ENCODE measurements around the gene ARHGEF5.
"Not testable (repeated sequence)": the region's sequence is repeated elsewhere in the genome, so short reads cannot be mapped to it uniquely, and the experiment has no call there.

ARHGEF5 gene

GRCh38 chr7:144355176-144355822 lies at the start of gene ARHGEF5:
TSS of gene ARHGEF5 (plus strand) at chr7:144355402. CDS start at chr7:144362670, 7,268 bp downstream.
- DNase-seq = not testable (repeated sequence)

- not testable (repeated sequence) for DNase-seq
Observed at GRCh38 chr7:144309702-144310101, 45.5 kb upstream of the ARHGEF5 start.

- not testable (repeated sequence) for DNase-seq
Observed at GRCh38 chr7:144311218-144311617, 44.0 kb upstream of the ARHGEF5 start.

GRCh38 chr7:144311872-144312469 lies 43.2 kb upstream of the ARHGEF5 start, which contains the start of gene OR2A1:
TSS of gene OR2A1 (plus strand) at chr7:144312419. CDS start at chr7:144318125, 5,706 bp downstream.
- DNase-seq = not testable (repeated sequence)

GRCh38 chr7:144317537-144317936 lies 37.7 kb upstream of the ARHGEF5 start:
- DNase-seq = not testable (repeated sequence)

- not testable (repeated sequence) for DNase-seq
Observed at GRCh38 chr7:144319547-144319946, 35.7 kb upstream of the ARHGEF5 start.

- DNase-seq = not testable (repeated sequence)
Observed at GRCh38 chr7:144321677-144322206, 33.5 kb upstream of the ARHGEF5 start.

- not testable (repeated sequence) for DNase-seq
Observed at GRCh38 chr7:144323359-144323758, 31.8 kb upstream of the ARHGEF5 start.

GRCh38 chr7:144325868-144326267 lies 29.3 kb upstream of the ARHGEF5 start:
- not testable (repeated sequence) for DNase-seq

GRCh38 chr7:144330044-144330443 lies 25.2 kb upstream of the ARHGEF5 start:
- not testable (repeated sequence) for DNase-seq

- not testable (repeated sequence) for DNase-seq
Observed at GRCh38 chr7:144331221-144331995, 23.8 kb upstream of the ARHGEF5 start.

GRCh38 chr7:144331996-144332288 lies 23.3 kb upstream of the ARHGEF5 start:
- not testable (repeated sequence) for DNase-seq

GRCh38 chr7:144348625-144349024 lies 6.6 kb upstream of the ARHGEF5 start:
- DNase-seq = not testable (repeated sequence)

- not testable (repeated sequence) for DNase-seq
Observed at GRCh38 chr7:144351667-144352066, 3.5 kb upstream of the ARHGEF5 start.

- not testable (repeated sequence) for DNase-seq
Observed at GRCh38 chr7:144356185-144356584, 983 bp downstream of the ARHGEF5 start.

- not testable (repeated sequence) for DNase-seq
Observed at GRCh38 chr7:144356860-144357259, 1.7 kb downstream of the ARHGEF5 start.

- not testable (repeated sequence) for DNase-seq
Observed at GRCh38 chr7:144362061-144362460, 6.9 kb downstream of the ARHGEF5 start.

- not testable (repeated sequence) for DNase-seq
Observed at GRCh38 chr7:144365523-144365922, 10.3 kb downstream of the ARHGEF5 start.

GRCh38 chr7:144367250-144367649 lies 12.0 kb downstream of the ARHGEF5 start:
- DNase-seq = not testable (repeated sequence)

GRCh38 chr7:144369221-144369620 lies 14.0 kb downstream of the ARHGEF5 start:
- not testable (repeated sequence) for DNase-seq

- DNase-seq = no peak
Observed at GRCh38 chr7:144378651-144379050, 23.4 kb downstream of the ARHGEF5 start.

GRCh38 chr7:144379776-144380384 lies 24.7 kb downstream of the ARHGEF5 start:
- DNase-seq = no peak

GRCh38 chr7:144384071-144384470 lies 28.9 kb downstream of the ARHGEF5 start:
- no peak for DNase-seq

Measured in amniotic stem cell (primary cell).